CD1c-positive myeloid dendritic cell (primary cell): ENCODE data around the gene LRBA.

Experiments used
- DNase-seq: peaks from one replicate; pipeline ENCODE4 v3.0.0-alpha.2; 2016; ENCODE audit errors: extremely low spot score

The LRBA gene

GRCh38 chr4:150286656-150287055, 728.4 kb downstream of the LRBA start:
- DNase-seq: no peak

GRCh38 chr4:150283689-150284088, 731.4 kb downstream of the LRBA start:
- DNase-seq: no peak

- DNase-seq: no peak
These were observed 734.1 kb downstream of the LRBA start for GRCh38 chr4:150280975-150281374.

DNA sequence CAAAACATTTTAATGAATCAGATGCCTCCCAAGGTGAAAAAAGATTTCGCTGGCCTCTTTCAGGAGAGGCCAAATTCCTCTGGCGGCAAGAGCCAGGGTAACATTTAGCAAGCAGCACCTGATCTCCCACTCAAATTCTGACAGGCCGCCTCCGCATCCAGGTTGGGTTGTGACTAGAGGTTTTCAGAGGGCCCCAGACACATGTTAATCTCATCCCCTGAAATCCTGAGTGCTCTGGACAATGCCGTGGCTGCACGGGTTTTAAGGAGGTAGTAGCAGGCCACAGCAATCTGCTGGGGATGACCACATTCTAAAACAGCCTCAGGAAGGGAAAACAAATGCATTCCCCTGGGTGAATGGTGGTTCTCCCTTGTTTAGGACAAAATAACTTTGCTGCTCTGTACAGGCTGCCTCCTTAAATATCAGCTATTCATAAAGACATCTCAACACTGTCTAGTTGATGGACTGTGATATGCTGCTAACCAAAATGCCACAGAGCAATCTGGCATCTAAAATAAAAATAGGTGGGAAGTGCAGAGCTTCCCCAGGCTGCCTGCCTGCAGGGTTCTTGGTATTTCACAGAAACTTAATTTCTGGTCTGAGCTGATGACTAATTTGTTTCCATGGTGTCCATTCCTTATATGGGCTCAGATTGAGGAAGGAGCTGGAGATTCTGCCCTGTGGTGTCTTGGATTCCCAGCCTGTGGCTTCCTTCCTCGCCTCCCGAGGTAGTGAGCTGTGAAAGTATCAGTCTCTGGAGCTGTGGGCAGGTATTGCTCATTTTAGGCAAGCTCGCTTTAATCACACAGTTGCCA, 734.8 kb downstream of the LRBA start:
- DNase-seq: peak; percentile 80

DNA sequence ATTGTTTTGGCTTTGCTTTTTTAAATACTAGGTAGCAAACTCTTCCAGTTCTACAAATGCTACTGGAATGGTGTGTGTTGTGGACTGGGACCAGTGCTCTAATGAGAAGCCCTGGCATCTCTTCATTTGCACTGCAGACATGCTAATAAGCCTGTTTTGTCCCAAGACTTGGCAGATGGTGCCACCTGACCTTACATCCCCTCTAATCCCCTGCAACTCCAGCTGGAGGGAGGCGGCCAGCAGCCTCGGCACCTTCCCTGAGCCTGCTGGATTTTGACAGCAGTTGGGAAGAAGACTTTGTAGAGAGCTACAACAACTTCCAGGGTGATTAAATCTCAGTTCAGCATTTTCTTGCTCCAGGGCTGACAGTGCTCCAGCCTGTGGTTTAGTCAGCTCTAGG, 736.9 kb downstream of the LRBA start:
- DNase-seq: no peak

DNA sequence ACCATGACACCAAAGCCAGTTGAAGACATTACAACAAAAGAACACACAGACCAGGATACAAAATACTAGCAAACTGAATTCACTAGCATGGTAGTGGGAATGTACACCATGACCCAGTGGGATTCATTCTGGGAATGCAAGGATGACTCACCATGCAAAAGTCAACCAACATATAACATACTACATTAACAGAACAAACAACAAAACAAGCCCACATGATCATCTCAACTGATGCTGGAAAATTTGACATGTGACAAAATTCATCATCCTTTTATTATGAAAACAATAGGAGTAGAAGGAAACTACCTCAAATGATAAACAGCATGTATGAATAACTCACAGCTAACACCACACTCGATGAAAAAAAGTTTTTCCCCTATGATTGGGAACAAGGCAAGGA, 746.6 kb downstream of the LRBA start:
- DNase-seq: no peak

- no peak for DNase-seq
These were observed 749.3 kb downstream of the LRBA start for GRCh38 chr4:150265806-150266205.

DNA sequence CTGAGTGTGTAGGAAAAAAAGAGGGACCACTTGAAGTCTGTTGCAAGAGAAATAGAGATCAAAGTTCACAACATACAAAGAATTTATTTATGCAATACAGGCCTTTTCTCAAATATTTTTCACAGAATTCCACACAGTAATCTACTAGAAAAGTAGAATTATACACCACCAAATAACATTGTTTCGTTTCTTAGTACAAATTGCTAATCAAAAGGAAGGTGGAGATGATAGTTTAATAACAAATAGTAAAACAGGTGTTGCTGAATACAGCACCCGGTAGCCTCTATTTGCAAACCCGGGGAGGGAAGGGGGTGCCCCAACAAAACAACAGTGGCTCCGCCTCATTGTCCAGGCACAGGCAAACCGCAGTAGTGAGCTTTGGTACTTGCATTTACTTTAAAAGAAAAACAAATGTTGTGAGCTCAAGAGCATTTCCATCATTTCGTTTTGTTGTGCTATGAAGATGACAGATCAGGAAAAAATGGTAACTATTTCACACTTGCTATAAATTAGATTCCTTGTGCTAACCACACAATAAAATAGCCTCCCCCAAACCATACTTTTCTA, 750.4 kb downstream of the LRBA start:
- no peak for DNase-seq

DNA sequence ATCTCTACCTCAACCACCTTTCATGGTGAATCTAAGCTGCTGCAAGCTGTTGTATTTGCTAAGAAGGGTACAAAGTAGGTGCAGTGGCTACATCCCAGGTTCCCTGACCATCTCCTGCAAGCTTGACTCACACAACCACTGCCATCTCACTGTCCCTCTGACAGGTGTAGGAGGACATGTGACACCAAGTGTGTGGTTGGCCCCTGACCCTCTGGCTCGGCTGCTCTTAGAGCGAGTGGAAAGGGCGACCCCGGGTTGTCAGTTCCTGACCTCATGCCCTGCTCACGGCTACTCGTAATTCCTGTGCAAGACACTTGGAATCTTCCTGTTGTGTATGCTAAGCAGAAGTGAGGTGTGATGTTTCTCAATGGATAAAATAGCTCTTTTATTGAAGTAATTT, 752.5 kb downstream of the LRBA start:
- DNase-seq: no peak

DNA sequence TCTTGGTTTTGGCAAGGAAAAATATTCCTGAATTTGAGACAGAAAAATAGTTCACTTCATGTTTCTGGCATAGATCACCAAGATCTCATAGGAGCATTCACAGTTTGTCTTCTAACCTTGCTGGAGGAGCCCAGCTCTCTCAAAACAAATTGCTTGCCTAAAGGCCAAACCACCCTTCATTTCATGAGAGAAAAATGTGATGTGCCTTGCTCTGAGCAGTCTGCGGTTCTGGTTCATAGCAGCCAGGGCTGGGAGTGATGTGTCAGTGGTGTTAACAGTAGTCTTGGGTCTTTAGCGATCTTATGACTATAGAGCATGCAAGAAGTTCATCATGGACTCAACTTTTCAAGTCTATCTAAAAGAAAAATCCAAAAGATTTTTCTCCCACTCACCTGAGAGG, 753.5 kb downstream of the LRBA start:
- no peak for DNase-seq

GRCh38 chr4:150259861-150260567, 755.1 kb downstream of the LRBA start:
- DNase-seq: no peak

DNA sequence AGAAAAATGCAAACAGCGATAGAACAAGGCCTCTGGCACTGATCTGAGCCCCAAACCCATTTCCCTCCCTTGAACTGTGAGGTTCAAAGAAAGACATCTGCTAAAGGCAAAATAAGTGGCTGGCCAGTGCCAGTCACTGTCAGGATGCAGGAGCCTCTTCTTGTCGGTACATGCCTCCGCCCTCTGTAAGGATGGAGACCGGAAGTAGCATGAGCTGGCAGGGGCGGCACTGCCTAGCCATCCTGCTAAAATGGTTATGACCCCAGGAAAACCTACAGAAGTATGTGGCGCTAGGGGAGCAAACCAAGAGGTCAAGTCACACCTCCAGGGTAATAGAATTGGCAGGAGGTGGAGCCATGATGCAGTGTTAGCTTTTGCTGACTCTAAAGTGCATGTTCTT, 756.5 kb downstream of the LRBA start:
- DNase-seq: no peak

DNA sequence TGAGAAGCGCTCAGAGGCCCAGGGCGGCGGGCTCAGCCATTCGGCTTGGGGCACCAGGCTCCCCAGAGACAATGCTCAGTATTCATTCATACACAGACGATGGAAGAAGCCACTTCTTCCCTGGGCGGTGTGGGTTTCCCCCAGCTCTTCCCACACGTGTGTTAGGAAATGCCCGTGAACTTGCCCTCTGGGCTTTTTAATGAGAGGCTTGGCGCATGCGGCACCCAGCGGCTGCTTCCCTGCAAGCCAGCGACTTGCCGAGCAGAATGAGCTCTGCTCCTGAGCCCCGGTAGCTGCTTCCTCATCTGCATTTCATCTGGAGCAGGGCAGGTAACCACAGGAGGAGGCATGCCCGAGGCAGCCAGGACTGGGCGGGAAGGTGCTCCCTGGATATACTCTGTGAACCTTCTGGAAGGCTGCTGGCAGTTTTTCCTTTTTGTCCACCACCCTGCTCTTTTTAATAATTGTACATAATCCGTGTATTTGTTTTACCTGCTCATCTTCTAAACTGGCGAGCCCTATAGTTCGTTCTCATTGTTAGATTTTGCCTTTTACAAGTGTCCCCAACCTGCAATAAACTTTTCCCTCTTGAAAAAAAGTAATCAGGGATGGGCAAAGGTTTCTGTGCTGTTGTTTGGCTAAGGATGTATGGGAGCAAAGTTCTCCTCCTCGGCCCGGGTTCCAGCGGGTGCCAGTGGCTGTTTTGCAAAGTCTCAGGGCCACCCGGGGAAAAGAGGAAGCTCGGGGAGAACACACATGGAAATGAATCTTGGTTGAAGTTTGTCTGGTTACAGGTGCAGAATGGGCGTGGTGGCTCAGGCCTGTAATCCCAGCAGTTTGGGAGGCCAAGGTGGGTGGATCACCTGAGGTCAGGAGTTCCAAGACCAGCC, 758.0 kb downstream of the LRBA start:
- no peak for DNase-seq

GRCh38 chr4:150256225-150256620, 758.9 kb downstream of the LRBA start:
- no peak for DNase-seq

DNA sequence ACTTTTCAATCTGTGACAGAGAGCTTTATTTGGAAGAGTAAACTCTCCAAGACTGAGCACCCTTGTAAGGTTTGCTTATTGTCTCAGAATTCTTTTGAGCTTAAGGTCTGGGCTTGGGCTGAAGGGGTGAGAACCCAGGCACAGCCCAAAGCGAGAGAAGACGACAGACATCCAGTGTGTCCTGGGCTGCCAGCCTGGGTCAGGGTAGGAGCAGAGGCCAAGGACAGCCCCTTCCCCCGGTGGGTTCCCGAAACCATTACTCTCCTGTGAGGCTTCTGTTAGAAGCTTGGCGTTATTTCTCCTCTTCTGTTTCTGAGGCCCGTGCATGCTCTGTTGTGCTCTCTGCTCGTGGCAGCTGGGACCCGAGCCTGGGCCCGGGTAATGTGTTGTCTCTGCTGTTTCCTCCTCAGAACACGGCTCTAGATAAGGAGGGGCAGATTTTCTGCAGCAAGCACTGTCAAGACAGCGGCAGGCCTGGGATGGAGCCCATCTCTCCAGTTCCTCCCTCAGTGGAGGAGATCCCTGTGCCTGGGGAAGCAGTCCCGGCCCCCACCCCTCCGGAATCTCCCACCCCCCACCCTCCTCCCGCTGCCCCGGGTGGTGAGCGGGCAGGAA, 759.4 kb downstream of the LRBA start:
- no peak for DNase-seq

DNA sequence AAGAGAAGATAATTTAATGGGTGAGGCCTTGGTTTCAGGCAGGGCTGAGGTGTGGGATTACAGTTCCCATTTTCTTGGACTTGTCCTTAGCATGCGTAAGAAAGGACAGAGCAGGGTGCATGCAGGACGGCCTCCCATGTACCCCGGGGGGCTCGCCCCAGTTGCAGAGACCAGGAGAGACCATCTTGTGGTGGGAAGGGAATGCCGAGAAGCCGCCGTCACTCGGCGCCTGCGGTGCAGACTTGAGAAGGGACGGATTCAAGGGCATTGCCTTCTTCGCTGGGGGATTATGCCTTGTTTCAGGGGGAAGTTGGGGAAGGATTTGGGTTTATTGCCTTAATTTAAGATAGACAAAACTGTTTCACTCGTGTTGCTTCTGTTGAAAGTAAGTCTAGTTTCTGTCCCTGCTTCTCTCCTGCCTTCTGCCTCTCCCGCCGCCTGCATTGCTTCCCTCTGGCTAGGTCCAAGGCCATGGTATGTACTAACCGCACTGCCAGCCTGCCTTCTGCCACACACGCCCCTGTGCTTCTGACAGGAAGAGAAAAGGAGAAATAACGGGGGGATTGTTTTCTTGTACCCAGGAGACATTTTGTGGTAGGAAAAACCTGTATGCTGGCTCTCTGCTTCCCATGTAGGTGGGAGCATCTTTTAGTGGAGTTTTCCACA, 761.0 kb downstream of the LRBA start:
- no peak for DNase-seq

GRCh38 chr4:150253416-150253815, 761.7 kb downstream of the LRBA start:
- DNase-seq: no peak

GRCh38 chr4:150252741-150253140, 762.3 kb downstream of the LRBA start:
- DNase-seq: no peak

- DNase-seq: no peak
These were observed 762.8 kb downstream of the LRBA start for GRCh38 chr4:150252306-150252705.

- peak; percentile 12 for DNase-seq
These were observed 763.3 kb downstream of the LRBA start for GRCh38 chr4:150251752-150252190.
